Gastroesophageal sphincter (tissue), 3 donors: ENCODE measurements around the gene LDB2.

Experiments
- CTCF ChIP-seq, 4 experiments: fragments of 200-600 bp in 2 of 4; fragments of 450-650 bp in 2 of 4; sonication (generic) in 1 of 4; IDR thresholded peaks; one replicate each; pipeline ENCODE4 v1.5.1; 2017 to 2019; ENCODE audit warnings: antibody characterized with exemption in 4 of 4, mild to moderate bottlenecking in 2 of 4, moderate library complexity in 2 of 4
- POLR2AphosphoS5 ChIP-seq: sonication (generic); formaldehyde crosslinking; IDR thresholded peaks from one replicate; pipeline ENCODE4 v1.6.1; 2017; ENCODE audit warnings: antibody characterized with exemption

GRCh38 chr4:16573206-16573605 lies 325.2 kb downstream of the LDB2 start:
- no peak for TF ChIP-seq CTCF (IDR thresholded peaks at IDR 0.05)
- no peak for TF ChIP-seq POLR2AphosphoS5
